Lung microvascular endothelial cell (primary cell): ENCODE results near the gene DNLZ. TPM values are rescaled to one million over a fixed set of nuclear protein-coding genes. Genes with fewer than 3 reads are reported as not detected.
"Not testable (repeated sequence)": the region's sequence is repeated elsewhere in the genome, so short reads cannot be mapped to it uniquely, and the experiment has no call there.

ENCODE experiments used
- DNase-seq, 2 donors: peaks; one replicate each; pipeline versions ENCODE4 v3.0.0 to v3.0.0-alpha.2; 2010; ENCODE audit warnings: low read depth in 2 of 2
- total RNA-seq: library from RNA; depleted of rRNA; stranded (reverse); fragments of >200 nt; gene quantifications from 2 replicates; pipeline ENCODE4 v1.2.1, GENCODE V29; 2014

DNLZ gene
- total RNA-seq, 1 donor from 2014 or later = 14.9 TPM

DNA sequence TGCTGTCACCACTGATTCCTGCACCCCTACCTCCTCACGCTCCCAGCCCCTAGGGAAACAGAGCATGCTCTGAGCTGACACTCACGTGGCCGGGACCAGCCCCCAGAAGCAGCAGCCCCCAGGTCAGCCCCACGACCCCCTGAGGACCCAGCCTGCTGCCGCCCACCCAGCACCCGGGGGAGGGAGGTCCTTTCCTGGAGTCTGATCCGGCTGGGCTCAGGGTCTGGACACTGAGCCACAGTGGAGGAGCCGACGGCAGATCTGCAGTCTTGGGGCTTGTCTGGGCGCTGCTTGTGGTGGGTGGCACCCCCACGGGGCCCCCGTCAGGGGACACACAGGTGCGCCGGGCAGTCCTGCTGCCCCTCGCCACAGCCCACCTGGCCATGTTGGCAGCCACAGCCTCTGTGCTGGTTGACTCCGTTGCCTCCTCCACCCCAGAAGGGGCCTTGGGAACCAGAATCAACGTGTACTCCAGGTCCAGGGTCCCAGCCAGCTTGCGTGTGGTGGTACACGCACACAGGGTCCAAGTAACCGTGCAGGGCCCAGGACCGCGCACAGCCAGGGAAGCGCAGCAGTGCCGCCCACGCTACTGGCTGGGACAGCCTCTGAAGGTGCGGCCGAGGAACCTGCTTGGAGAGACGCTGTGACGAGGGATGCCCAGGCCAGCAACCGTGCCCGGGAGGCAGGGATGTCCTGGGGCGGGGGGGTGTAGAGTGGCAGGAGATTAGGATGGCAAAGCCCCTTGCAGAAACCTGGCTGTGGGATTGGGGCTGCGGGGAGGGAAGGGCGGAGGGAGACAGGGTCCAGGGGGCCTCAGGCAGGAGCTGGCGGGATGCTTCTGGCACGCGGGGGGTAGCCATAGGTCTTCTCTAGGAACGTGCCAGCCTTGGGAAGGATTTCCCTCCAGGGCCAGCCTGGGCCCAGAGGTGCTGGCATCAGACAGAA lies 3.5 kb downstream of the DNLZ start:
- no peak for DNase-seq

DNA sequence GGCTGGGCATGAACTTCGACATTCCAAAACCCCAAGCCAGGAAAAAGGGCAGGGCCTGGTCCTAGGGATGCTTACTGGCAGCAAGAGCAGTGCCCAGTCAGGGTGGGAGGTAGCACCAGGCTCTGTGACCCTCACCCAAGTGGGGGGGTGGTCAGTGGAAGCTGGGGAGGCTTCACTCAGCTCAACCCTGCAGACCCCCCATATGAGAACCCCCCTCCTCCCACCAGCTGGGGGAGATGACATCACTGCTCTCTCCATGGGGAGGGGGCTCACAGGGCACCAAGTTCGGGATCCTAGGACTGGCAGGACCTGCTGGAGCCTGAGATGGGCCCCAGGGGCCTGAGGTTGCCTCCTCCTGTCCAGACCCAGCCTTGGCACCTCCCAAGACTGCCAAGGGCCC lies 4.7 kb downstream of the DNLZ start:
- no peak for DNase-seq

DNA sequence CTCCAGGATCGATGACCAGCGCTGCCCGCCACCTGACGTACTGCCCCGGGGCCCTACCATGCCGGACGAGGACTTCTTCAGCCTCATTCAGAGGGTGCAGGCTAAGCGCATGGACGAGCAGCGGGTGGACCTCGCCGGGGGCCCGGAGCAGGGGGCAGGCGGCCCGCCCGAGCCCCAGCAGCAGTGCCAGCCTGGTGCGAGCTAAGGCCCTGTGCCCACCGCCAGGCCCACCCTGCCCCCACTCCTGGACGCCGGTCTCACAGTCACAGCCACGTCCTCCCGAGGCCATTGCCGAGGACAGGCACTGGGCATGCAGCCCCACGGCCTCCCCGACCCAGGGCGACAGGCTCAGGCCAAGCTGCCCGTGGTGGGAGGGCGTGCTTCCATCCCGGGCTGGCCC lies 5.5 kb downstream of the DNLZ start:
- DNase-seq = no peak

DNA sequence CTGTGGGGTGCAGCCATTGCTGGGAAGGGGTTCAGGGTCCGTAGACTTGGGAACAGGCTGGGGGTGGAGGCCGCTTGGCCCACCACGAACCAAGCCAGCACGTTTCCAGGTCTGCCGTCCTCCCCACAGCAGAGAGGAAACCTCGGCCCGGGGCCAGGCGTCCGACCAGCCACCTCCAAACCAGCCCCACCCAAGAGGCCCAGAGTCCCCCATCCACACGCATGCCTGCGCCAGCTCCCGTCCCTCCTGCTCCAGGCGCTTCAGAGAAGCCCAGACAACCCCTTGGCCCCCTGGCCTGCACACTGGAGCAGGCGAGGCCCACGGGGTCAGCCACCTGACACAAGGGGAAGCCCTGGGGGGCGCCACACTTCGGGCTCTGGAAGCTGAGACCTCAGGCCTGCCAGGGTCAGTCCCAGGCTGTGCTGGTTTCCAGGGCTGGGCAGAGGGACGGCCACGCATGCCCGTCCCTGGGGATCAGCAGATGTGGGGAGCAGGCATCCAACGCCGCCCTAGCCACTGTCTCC lies 6.3 kb downstream of the DNLZ start:
- DNase-seq = no peak

DNA sequence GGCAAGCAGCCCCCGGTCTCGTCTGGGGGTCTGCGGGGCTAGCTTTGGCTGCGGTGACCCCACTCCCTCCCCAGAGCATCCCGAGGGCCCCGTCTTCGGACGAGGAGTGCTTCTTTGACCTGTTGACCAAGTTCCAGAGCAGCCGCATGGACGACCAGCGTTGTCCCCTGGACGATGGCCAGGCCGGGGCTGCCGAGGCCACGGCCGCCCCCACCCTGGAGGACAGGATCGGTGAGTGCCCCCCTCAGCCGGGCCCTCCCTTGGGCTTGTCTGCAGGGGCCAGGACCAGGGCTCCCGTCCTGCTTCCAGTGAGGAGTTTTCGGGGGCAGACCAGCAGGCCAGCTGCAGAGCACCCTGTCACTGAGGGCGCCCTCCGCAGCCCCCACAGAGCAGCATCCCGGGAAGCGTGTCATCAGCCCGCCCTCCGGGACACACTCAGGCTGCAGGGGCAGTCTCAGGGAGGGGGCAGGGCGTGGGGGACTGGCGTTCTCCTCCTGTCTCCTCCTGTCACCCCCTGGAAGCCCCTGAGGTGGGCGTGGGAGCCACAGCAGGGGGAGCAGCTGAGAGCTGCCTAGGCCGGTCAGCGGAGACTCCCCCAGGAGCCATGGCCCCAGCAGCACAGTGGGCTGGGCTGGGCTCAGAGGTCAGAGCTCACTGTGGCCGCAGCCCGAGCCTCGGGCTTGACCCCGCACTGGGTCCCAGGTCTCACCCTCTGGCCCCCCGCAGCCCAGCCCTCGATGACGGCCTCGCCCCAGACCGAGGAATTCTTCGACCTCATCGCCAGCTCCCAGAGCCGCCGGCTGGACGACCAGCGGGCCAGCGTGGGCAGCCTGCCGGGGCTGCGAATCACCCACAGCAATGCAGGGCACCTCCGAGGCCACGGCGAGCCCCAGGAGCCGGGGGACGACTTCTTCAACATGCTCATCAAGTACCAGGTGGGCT lies 7.7 kb downstream of the DNLZ start:
- DNase-seq = no peak

DNA sequence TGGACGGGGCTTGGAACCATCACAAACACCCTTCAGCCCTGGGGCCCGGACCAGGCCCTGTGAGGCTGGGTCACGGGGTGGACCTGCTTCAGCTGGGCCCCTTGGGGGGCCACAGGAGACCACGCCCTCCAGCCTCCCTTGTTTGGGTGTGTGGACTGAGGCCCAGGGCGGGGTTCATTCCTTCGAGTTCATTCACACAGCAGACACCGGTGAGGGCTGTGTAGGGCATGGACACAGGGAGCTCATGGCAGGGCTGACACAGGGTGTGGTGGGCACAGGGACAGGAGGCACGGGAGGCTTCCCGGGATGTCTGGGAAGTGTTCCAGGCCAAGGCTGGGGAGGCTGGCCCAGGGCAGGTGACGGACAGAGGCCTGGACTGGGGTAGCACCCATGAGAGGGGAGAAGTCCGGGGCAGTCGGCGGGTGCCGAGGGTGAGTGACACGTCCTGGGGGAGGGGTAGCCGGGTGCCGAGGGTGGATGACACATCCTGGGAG lies 8.9 kb downstream of the DNLZ start:
- DNase-seq = no peak

DNA sequence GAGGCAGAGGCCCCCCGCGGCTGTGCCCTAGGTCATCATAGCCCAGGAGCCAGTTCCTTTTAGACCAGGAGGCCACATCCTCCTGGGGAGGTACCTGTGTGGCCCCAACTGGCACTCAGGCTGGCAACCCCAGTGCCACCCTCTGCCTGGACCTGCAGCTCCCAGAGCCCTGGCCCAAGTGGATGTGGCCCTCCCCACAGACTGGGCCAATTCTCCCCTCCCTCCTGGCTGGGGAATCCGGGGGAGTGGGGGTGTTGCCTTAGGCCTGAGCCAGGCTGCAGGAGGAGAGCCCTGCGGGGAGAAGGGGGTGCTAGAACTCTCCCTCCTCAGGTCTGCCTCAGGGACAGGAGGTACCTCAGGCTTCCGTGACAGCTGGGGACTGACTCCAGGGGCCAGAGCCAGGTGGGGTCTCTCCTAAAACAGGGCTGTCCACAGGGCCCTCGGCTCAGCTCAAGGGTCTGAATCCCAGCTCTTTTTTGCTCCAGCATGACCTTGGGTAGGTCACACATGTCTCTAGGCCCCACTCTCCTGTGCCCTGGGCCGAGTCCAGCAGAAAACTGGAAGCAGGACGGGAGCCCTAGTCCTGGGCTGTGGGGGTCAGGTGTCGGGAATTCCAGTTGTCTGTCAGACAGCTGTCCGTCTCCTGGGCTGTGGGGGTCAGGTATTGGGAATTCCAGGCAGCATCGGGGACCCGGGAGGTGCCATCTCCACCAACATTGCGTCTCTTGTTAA lies 9.6 kb downstream of the DNLZ start:
- no peak for DNase-seq

DNA sequence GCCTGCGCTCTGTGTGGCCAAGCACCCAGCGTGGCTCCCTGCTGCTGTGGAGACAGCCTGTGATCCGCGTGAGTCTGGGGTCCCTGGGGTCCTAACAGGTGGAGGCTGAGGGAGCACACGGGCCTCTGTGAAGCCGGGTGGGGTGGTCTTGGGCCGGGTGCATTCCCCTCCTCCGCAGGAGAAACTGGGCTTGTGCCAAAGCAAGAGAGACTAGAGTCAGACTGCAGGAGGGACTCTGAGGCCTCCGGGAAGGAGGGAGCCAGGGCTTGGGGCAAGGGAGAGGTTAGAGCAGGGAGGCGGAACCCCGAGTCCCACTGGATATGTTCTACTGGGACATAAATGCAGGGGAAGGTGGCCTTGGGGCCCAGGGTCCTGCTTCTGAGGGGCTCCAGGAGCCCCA lies 10.5 kb downstream of the DNLZ start:
- no peak for DNase-seq

DNA sequence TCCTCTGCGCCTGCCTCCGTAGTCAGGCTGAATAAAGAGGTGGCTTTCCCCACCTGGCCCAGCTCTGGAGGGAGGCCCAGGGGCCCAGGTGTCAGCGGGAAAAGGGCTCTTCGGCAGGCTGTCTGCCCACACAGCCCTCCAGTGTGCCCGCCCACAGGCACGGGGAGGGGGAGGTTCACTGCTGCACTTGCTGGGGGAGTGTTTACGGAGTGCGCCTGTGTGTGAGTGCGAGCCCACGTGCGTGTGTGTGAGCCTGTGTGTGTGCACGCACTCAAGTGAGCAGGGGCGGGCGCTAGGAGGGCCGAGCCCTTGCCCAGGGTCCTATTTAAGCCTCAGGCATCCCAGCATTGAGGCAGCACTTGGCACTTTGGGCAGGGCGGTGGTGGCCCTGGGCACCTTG lies 10.9 kb downstream of the DNLZ start:
- no peak for DNase-seq

DNA sequence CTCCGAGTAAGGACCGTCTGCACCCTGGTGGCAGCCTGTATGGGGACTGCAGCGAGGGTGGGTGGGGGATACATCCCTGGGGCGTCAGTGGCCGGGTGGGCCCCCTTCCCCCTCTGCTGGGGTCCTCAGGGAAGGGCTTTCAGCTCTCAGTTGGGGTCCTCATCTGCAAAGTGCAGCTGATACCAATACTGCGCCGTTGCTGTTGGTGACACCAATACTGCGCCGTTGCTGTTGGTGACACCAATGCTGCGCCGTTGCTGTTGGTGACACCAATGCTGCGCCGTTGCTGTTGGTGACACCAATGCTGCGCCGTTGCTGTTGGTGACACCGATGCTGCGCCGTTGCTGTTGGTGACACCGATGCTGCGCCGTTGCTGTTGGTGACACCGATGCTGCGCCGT lies 11.7 kb downstream of the DNLZ start:
- not testable (repeated sequence) for DNase-seq

DNA sequence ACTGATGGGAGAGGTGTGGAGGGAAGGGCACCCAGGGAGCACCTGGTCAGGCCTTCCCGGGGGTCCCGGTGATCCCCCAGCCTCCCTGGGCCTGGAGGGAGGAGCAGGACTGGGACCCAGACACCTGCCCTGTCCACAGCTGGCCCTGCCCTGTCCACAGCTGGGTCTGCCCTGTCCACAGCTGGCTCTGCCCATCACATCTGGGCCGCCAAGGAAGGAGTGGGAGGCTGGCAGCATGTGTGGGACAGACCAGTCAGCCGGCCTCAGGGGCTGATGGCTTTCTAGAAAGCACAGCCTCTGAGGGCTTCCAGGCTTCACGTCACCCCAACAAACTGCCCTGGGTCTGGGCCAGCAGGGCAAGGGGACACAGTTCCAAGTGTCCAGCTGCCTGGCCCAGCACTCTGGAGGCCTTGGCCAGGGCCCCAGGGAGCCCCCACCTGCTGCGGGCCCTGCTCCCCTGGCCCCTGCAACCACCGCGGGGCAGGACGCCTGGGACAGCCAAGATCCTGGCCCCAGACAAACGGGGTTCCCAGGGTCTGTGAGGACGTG lies 12.2 kb downstream of the DNLZ start:
- DNase-seq = no peak

DNA sequence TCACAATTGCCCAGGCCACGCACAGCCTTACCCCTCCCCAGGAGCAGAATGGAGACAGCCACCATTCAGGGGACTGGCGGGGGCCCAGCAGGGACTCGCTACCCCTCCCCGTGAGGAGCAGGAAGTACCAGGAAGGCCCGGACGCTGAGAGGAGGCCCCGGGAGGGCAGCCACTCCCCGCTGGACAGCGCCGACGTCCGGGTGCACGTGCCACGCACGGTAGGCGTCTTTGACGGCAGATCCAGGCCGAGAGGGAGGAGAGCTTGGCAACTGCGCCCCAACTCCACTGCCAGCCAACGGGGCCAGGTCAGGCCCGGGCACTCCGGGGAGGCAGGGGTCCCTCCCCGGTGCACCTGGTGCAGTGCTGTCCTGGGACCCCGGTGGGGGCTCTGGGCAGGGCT lies 14.0 kb downstream of the DNLZ start:
- no peak for DNase-seq

DNA sequence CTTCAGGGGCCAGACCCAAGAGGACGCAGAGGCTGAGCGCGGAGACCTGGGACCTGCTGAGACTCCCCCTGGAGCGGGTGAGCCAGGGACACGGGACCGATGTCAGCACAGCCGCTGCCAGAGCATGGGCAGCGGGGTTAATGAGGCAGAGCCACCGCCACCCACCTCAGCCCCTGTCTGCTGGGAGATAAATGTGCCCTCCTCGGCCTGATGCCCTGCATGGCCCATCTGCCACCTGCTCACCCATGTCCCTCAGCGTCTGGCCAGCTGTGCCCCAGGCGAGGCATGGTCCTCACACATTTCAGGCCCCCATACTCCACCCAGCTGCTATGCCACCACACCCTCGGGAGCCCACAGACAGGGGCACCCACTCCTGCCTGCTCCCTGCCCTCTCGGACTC lies 14.9 kb downstream of the DNLZ start:
- no peak for DNase-seq

DNA sequence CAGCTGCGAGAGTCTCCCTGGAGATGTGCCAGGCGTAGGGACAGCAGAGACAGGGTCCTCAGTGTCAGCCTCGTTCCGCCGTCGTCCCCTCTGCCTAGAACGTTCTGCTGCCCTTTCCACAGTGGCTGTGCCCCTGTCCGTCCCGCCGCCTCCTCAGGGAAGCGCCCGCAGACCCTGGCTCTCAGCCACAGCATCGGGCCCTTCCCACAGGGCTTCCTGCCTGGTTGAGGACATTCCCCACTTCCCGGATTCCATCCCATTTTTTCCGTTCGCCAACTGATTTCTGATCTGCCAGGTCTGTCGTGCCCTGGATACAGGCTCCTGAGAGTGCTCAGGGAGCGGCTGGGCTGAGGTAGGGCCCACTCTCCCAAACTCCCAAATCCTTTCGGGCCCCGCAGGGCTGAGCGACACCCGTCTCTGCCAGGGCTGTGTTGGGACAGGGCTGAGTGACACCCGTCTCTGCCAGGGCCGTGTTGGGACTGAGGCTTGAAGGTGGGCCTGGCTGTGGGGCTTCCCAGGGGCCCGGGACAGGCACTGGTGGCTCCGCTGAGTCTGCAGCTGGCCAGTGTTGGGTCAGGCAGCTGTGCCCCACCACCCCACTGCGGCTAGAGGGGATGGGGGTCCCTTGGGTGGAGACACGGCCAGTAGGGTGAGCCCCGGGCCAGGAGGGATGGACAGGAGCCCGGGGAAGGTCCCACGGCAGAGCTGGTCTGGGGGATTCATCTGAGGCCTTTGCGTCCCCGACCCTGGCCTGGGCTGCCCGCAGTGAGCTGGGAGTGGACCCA lies 15.9 kb downstream of the DNLZ start:
- peak in 1 of 2 donors; percentile 55 for DNase-seq

DNA sequence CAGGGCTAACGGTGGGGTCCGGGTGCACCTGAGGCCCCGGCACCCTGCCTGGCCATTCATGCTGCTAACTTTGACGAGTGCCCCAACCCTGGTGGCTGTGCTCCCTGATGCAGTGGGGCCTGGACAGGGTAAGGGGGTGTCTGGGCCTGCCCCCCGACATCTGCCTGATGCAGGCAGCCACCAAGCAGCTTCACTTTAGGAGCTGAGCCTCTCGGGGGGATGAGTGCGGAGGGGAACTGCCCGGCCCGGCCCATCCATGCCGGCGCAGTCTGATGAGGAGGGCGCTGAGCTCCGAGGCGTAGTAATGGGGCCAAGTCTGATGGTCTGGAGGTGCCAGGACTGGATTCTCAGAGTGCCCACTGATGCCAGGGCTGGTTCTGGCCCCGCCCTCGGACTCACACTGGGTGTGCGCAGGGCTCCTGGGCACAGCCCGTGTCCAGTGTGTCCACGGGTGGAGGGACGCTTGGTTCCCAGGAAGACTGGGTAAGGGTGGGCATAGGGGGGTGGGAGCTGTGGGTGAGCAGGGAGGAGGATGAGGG lies 16.5 kb downstream of the DNLZ start:
- no peak for DNase-seq

DNA sequence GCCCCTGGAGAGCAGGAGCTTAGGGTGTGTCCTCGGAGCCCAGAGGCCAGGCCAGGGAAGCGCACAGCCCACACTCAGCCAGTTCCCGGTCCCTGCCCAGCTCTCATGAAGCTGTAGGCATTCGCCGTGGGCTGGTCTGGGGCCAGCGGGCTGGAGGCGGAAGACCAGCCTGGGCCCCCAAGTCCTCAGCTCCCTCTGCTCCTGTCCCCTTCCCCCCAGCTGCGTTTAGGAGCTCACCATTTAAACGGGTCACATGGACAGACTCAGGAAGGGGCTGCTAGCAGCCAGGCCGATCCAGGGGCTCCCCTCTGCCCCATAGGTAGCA lies 17.4 kb downstream of the DNLZ start:
- no peak for DNase-seq

DNA sequence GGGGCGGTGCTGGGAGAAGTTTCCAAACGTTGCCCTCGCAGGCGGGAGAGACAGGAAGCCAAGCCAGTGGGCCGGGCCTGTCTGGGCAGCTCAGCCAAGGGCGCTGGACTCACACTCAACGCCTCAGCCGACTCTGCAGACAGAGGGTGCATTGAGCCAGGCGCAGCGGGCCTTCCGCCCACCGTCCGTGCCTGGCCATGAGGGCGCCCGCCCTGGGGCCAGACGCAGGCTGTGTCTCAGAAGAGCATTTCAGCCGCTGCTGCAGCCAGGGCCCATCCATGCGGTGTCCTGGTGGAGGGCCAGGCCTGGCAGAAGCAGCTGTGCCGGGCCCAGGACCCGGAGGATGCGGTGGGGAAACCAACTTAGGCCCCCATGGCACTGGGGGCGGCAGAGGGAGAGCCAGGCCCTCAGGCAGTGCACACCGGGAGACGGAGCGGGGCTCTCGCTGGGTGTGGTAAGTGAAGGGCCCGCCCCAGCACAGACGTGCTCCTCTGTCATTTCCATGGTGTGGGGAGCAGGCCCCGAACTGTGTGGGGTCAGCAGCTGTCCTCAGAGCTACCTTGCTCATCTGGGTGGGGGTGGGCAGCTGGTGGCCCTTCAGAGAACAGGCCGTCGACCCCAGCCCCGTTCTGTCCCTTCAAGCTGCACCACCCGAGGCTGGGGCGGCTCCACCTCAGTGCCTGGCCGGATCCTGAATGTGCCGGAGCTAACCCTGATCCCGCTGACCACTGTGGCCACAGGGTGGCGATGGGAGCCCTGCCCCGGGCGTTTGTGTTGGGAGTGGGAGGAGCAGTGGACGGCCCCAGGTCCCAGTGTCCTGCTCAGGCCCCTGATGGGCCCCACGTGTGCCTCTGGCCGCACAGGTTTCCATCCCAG lies 18.0 kb downstream of the DNLZ start:
- peak; percentile 58 to 69 for DNase-seq

DNA sequence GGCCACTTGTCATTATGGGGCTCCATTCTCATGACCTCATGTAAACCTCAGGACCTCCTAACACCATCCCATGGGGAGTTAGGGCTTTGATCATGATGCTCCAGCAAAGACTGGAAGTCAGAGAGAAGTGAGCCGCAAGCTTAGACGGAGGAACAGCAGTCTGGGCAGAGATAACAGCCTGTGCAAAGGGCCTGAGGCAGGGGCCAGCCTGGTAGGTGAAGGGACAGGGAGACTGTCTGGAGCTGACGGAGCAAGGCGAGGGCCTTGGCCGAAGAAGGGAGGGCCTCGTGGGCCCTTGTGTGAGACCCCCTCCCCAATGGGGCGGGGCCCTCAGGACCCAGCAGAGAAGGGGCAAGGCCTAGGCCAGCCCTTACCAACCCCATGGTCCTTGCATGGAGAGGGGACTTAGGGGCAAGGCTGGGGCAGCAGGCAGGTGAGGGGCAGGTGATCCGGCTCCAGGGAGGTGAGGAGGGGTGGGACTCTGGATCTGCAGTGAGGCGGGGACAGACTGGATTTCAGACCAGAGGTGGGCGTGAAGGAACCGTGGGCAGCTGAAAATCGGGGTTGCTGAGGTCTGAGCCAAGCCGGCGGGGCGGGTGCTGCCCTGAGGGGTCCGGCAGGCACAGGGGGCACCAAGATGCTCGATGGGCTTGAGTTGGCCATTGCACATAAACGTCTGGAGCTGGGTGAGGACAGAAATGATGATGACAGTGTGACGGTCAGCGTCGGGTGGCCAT lies 18.8 kb downstream of the DNLZ start:
- DNase-seq = no peak
